Measurements from ENCODE around the gene PTH1R. TPM values are rescaled to one million over a fixed set of nuclear protein-coding genes. Genes with fewer than 3 reads are reported as not detected.

PTH1R gene
- total RNA-seq, 1 experiment from 2014 or later, result not detected

GRCh38 chr3:46903341-46904302 lies 26.1 kb downstream of the PTH1R start:
- DNase-seq, result no peak
- Mint-ChIP-seq H3K9me3 (ENCODE audit: low read depth, unreplicated experiment) (no peaks in the 10 kb centered on the region), H3K4me1 (ENCODE audit: low read depth, unreplicated experiment) (peaks cover 13% of the 10 kb centered on the region), H3K27me3 (ENCODE audit: unreplicated experiment) (peaks cover 9% of the 10 kb centered on the region), H3K27ac (ENCODE audit: unreplicated experiment) (no peak overlapping the region), H3K4me3 (ENCODE audit: low read depth, unreplicated experiment) (no peak overlapping the region), H3K36me3 (ENCODE audit: insufficient read depth, unreplicated experiment) (no peaks in the 10 kb centered on the region)
- CTCF ChIA-PET, result no interaction called here
- no TSS peak for BruUV-seq (replicated peaks)
- TF ChIP-seq CTCF (IDR thresholded peaks at IDR 0.05; ENCODE audit: unreplicated experiment), result no peak
- intact Hi-C loops (cut with micrococcal nuclease; ENCODE audit: unreplicated experiment), result no loop called here

GRCh38 chr3:46904303-46905212 lies 27.0 kb downstream of the PTH1R start:
- Mint-ChIP-seq H3K27me3 (ENCODE audit: unreplicated experiment) (no peaks in the 10 kb centered on the region), H3K36me3 (ENCODE audit: insufficient read depth, unreplicated experiment) (no peaks in the 10 kb centered on the region), H3K27ac (ENCODE audit: unreplicated experiment) (no peak overlapping the region), H3K4me3 (ENCODE audit: low read depth, unreplicated experiment) (no peak overlapping the region), H3K4me1 (ENCODE audit: low read depth, unreplicated experiment) (peaks cover 7% of the 10 kb centered on the region), H3K9me3 (ENCODE audit: low read depth, unreplicated experiment) (no peaks in the 10 kb centered on the region)
- BruUV-seq (replicated peaks), result no TSS peak
- TF ChIP-seq CTCF (IDR thresholded peaks at IDR 0.05; ENCODE audit: unreplicated experiment), result no peak
- DNase-seq, result no peak
- intact Hi-C loops (cut with micrococcal nuclease; ENCODE audit: unreplicated experiment), result loop anchor here (5.0 kb wide), 1 partner anchor 37 kb away; no protein-coding TSS in a partner anchor
- CTCF ChIA-PET, result interaction anchor here (0.7 kb wide), 1 partner anchor 10 kb away, joined by 3 read pairs; no protein-coding TSS in a partner anchor

DNA sequence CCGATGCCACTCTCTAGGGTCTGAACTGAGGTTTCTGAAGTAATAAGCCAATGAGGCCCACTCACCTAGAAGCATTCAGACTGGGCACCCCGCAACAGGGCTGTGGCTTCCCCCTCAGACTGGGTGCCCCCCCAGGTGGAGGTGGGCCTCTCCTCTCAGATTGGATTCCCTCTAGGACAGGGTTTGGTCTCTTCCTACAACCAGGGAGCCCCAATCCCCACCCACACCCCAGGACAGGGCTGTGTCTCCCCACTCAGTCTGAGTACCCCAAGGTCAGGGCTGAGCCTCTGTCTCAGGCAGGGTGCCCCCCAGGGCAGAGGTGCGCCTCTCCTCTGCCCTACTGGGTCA lies 27.7 kb downstream of the PTH1R start:
- Mint-ChIP-seq H3K4me3 (ENCODE audit: low read depth, unreplicated experiment) (no peak overlapping the region), H3K27ac (ENCODE audit: unreplicated experiment) (no peak overlapping the region), H3K36me3 (ENCODE audit: insufficient read depth, unreplicated experiment) (no peaks in the 10 kb centered on the region), H3K9me3 (ENCODE audit: low read depth, unreplicated experiment) (no peaks in the 10 kb centered on the region), H3K4me1 (ENCODE audit: low read depth, unreplicated experiment) (peaks cover 7% of the 10 kb centered on the region), H3K27me3 (ENCODE audit: unreplicated experiment) (no peaks in the 10 kb centered on the region)
- CTCF ChIA-PET, result no interaction called here
- TF ChIP-seq CTCF (IDR thresholded peaks at IDR 0.05; ENCODE audit: unreplicated experiment), result no peak
- intact Hi-C loops (cut with micrococcal nuclease; ENCODE audit: unreplicated experiment), result loop anchor here (5.0 kb wide), 1 partner anchor 38 kb away; no protein-coding TSS in a partner anchor
- no TSS peak for BruUV-seq (replicated peaks)
- no peak for DNase-seq

GRCh38 chr3:46905661-46906451 lies 28.3 kb downstream of the PTH1R start:
- Mint-ChIP-seq H3K36me3 (ENCODE audit: insufficient read depth, unreplicated experiment) (no peaks in the 10 kb centered on the region), H3K4me1 (ENCODE audit: low read depth, unreplicated experiment) (peaks cover 7% of the 10 kb centered on the region), H3K27me3 (ENCODE audit: unreplicated experiment) (no peaks in the 10 kb centered on the region), H3K4me3 (ENCODE audit: low read depth, unreplicated experiment) (no peak overlapping the region), H3K27ac (ENCODE audit: unreplicated experiment) (no peak overlapping the region), H3K9me3 (ENCODE audit: low read depth, unreplicated experiment) (no peaks in the 10 kb centered on the region)
- no peak for DNase-seq
- intact Hi-C loops (cut with micrococcal nuclease; ENCODE audit: unreplicated experiment), result loop anchor here (5.0 kb wide), 1 partner anchor 39 kb away; no protein-coding TSS in a partner anchor
- no peak for TF ChIP-seq CTCF (IDR thresholded peaks at IDR 0.05; ENCODE audit: unreplicated experiment)
- no TSS peak for BruUV-seq (replicated peaks)
- CTCF ChIA-PET, result no interaction called here
